Stromal cell of bone marrow (primary cell): ENCODE measurements around the gene OPCML.

Experiments
- DNase-seq: peaks from one replicate; pipeline ENCODE4 v3.0.0-alpha.2; 2012; ENCODE audit warnings: low read depth

OPCML gene

GRCh38 chr11:132653237-132653636, 879.1 kb downstream of the OPCML start:
- DNase-seq: no peak

GRCh38 chr11:132650969-132651720, 881.2 kb downstream of the OPCML start:
- no peak for DNase-seq

- no peak for DNase-seq
Observed at GRCh38 chr11:132649277-132649676, 883.0 kb downstream of the OPCML start.

GRCh38 chr11:132648851-132649250, 883.5 kb downstream of the OPCML start:
- DNase-seq: no peak

GRCh38 chr11:132646890-132647289, 885.4 kb downstream of the OPCML start:
- no peak for DNase-seq

GRCh38 chr11:132644520-132645239, 887.6 kb downstream of the OPCML start:
- DNase-seq: no peak

- no peak for DNase-seq
Observed at GRCh38 chr11:132643239-132643638, 889.1 kb downstream of the OPCML start.

GRCh38 chr11:132640952-132641351, 891.3 kb downstream of the OPCML start:
- DNase-seq: no peak

- DNase-seq: no peak
Observed at GRCh38 chr11:132639986-132640385, 892.3 kb downstream of the OPCML start.

GRCh38 chr11:132639403-132639802, 892.9 kb downstream of the OPCML start:
- no peak for DNase-seq

- DNase-seq: no peak
Observed at GRCh38 chr11:132638423-132638822, 893.9 kb downstream of the OPCML start.

- no peak for DNase-seq
Observed at GRCh38 chr11:132636523-132636922, 895.8 kb downstream of the OPCML start.

GRCh38 chr11:132632641-132633124, 899.6 kb downstream of the OPCML start:
- DNase-seq: peak; percentile 81

- DNase-seq: no peak
Observed at GRCh38 chr11:132631989-132632388, 900.3 kb downstream of the OPCML start.

GRCh38 chr11:132627981-132628380, 904.3 kb downstream of the OPCML start:
- no peak for DNase-seq

GRCh38 chr11:132626446-132626845, 905.9 kb downstream of the OPCML start:
- DNase-seq: no peak

- no peak for DNase-seq
Observed at GRCh38 chr11:132623511-132623910, 908.8 kb downstream of the OPCML start.

- DNase-seq: no peak
Observed at GRCh38 chr11:132621976-132622580, 910.2 kb downstream of the OPCML start.

GRCh38 chr11:132620423-132620822, 911.9 kb downstream of the OPCML start:
- no peak for DNase-seq

- no peak for DNase-seq
Observed at GRCh38 chr11:132610791-132611190, 921.5 kb downstream of the OPCML start.

- no peak for DNase-seq
Observed at GRCh38 chr11:132610216-132610615, 922.1 kb downstream of the OPCML start.

GRCh38 chr11:132607575-132607974, 924.7 kb downstream of the OPCML start:
- no peak for DNase-seq
